GM18505 (cell line): Measurements from ENCODE around the gene PLEKHG5.

Source experiments
- ATAC-seq: cut with Tn5 transposase; IDR thresholded peaks from one replicate; pipeline ENCODE4 v1.9.1; 2021; ENCODE audit not compliant: unreplicated experiment
- POLR2A ChIP-seq: IDR thresholded peaks from 4 replicates; pipeline ENCODE4 v1.6.1; 2011; ENCODE audit warnings: borderline replicate concordance; ENCODE audit not compliant: insufficient read depth, insufficient read length; ENCODE audit errors: extremely low read depth

Gene PLEKHG5

DNA sequence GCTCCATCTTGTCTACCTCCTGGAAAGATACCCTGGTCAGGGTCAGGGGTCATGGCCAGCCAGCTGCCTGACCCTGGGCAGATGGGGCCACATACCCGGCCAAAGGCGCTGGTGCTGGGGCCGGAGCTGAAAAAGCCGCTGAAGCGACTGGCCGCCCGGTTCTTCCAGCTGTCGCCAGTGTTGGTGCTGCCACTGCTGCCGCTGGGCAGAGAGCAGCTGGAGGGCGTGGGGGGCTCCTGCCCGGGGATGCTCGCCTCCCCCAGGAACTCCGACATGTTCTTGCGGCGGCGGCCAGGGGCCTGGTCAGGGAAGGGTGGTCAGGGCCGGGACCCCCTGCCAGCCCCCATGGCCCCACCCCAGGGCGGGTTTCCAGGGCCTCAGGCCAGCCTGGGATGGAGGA lies 18.3 kb downstream of the PLEKHG5 start:
- no peak for TF ChIP-seq POLR2A
- ATAC-seq = no peak

DNA sequence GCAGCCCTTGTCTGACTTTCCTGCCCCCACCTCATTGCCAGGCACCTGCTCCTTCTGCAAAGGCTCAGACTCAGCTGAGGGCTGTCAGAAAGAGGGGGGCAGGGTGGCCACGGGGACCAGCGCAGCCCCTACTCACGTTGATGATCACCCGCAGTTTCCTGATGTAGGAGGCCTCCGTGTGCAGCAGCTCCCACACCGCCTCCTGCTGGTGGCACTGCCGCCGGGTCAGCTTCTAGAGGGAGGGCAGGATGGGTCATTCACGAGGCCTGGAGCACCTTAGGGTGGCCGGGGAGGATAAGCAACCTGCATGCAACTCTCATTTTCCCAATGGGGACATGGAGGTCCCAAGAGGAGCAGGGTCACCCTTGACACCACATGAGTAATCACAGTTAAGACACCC lies 19.1 kb downstream of the PLEKHG5 start:
- TF ChIP-seq POLR2A = no peak
- ATAC-seq = no peak

DNA sequence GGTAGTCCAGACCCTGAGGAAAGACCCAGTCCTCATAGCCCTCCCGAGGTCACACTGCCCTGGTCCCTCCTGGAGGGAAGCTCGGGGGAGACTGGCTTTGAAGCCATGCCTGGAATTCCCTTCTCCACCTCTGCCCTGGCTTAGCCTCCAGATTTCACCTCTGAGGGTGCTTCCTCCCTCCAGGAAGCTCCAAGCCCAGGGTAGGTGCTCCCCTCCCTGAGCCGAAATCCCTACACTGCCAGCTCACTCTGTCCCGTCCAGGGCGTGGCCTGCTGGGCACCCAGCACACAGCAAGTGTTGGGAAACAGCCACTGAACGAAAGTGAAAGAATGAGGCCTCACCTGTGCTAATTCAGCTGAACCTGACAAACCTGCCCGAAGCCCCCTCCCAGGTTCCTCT lies 19.5 kb downstream of the PLEKHG5 start:
- TF ChIP-seq POLR2A = no peak
- ATAC-seq = no peak

GRCh38 chr1:6471086-6471969 lies 20.1 kb downstream of the PLEKHG5 start:
- no peak for TF ChIP-seq POLR2A
- ATAC-seq = no peak

GRCh38 chr1:6470132-6471085 lies 21.1 kb downstream of the PLEKHG5 start:
- ATAC-seq = no peak
- TF ChIP-seq POLR2A = no peak

- no peak for TF ChIP-seq POLR2A
- ATAC-seq = no peak
Measured at GRCh38 chr1:6468729-6469461, 22.6 kb downstream of the PLEKHG5 start.

DNA sequence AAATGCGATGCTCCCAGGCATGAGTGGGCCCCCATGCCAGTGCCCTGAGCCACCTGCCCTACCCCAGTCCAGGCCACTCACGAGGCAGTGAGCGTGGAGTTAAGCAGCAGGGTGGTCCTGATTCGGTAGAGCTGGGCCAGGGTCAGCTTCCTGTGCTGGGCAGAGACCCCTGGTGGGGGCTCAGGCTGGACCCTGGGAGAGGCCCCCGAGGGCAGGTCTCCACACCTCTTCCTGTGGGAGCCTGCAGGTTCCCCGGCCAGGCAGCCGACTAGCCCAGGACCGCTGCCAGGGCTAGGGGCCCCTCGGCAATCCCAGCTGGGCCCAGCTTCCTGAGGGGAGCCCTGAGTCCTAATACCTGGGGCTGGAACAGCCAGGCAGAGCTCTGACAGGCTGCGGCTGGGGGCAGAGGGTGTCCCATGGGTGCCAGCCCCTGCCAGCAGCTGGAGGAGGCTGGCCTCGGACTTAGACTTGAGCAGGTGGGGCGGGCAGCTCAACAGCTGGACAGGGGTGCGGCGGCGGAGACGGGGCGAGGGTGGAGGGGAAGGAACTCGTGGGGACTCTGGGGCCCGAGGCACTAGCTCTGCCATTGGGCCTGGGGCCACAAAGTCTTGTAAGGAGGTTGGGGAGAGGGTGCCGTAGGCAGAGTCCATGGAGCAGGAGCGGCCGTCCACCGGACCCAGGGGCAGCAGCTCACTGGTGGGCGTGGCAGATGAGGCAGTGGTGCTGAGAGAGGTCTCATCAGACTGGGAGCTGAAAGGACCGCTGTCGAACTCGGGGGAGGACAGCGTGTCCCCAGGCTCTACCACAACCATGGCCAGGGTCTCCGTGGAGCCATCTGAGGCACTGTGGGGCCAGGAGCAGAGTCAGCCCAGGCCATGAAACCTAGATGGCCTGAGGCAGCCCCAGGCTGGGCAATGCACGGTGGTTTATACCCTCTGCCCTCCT lies 23.5 kb downstream of the PLEKHG5 start:
- ATAC-seq = no peak
- no peak for TF ChIP-seq POLR2A

DNA sequence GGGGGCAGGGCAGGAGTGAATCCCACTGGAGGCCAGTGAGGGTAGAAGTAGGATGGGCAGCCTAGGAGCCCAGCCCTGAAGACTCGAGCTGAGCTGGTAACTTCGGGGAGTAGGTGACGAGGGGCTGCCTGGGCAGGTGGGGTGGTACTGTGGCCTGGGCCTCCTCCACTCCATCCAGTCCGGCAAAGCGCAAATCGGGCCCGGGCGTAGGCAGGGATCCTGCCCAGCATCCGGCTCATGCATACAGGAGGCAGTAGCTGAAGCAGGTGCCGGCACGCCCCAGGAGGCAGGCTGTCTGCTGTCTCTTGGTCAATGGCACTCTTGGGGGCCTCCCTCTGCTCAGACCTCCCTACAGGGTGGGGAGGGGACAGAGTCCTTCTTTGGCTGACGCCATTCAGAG lies 24.2 kb downstream of the PLEKHG5 start:
- no peak for TF ChIP-seq POLR2A
- ATAC-seq = no peak

GRCh38 chr1:6466751-6467150 lies 24.7 kb downstream of the PLEKHG5 start:
- ATAC-seq = no peak
- no peak for TF ChIP-seq POLR2A

- TF ChIP-seq POLR2A = no peak
- ATAC-seq = no peak
Measured at GRCh38 chr1:6466023-6466422, 25.4 kb downstream of the PLEKHG5 start, which contains the start of gene TNFRSF25. TSS of gene TNFRSF25 (minus strand) at chr1:6466173. CDS start at chr1:6466107, 66 bp downstream.

- TF ChIP-seq POLR2A = no peak
- ATAC-seq = no peak
Measured at GRCh38 chr1:6465461-6466005, 25.9 kb downstream of the PLEKHG5 start.

DNA sequence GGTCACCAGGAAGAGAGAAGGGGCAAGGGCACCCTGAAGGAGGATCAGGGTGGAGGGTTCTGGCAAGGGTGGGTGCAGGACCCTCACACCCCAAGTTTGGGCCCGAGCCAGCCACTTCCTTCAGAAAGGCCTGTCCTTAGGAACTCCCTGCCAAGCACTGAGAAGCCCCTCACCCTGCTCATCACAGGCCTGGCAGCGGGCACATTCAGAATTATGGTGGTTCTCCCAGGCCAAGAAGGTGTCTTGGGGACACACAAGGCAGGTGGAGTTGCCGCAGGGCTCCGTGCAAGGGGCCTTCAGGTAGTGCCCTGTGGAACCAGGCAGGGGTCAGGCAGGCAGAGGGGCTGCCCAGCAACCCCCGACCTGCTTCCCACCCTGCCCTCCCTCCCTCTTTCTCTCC lies 26.6 kb downstream of the PLEKHG5 start:
- ATAC-seq = no peak
- TF ChIP-seq POLR2A = no peak
